Subcutaneous preadipocyte (primary cell): Measurements from ENCODE around the gene TOGARAM2. TPM values are rescaled to one million over a fixed set of nuclear protein-coding genes. Genes with fewer than 3 reads are reported as not detected.

Source experiments
- small RNA-seq: library from RNA; depleted of rRNA; stranded (forward); fragments of <200 nt; gene quantifications from one replicate; pipeline ENCODE3, GENCODE V24; 2012
- total RNA-seq: library from RNA; depleted of rRNA; stranded (reverse); fragments of >200 nt; gene quantifications from 2 replicates; pipeline ENCODE4 v1.2.3, GENCODE V29; 2012

The TOGARAM2 gene
- total RNA-seq, result under 0.01 and 0.37 TPM in 2 replicates

GRCh38 chr2:28981016-28981441, at the start of gene TOGARAM2:
TSS of gene TOGARAM2 (plus strand) at chr2:28981298. CDS start at chr2:28994835, 13,537 bp downstream.

GRCh38 chr2:29074411-29074810, 93.3 kb downstream of the TOGARAM2 start, which contains the start of gene PCARE:
TSS of gene PCARE (minus strand) at chr2:29074523. CDS start at chr2:29074261, 262 bp downstream.

Small RNAs within 50 kb of the gene (small RNA-seq; reads per million reads assigned to genes)
- not detected for gene RF00019

Other genes starting within 250 kb of the TOGARAM2 start
- 123 and 142 TPM in 2 replicates for gene PPP1CB, start 229.5 kb upstream of the TOGARAM2 start, total RNA-seq
- 0.59 and 0.73 TPM in 2 replicates for gene SPDYA, start 170.5 kb upstream of the TOGARAM2 start, total RNA-seq
- gene TRMT61B, start 111.0 kb upstream of the TOGARAM2 start, total RNA-seq, result 11.4 and 11.7 TPM in 2 replicates
- 83.0 and 159 TPM in 2 replicates for gene WDR43, start 86.6 kb upstream of the TOGARAM2 start, total RNA-seq
- gene PCARE, start 93.2 kb downstream of the TOGARAM2 start, total RNA-seq, result not detected in 2 replicates
- 40.8 and 49.1 TPM in 2 replicates for gene CLIP4, start 134.1 kb downstream of the TOGARAM2 start, total RNA-seq